GM19351 (cell line): ENCODE results near the gene SLC25A29.
A peak's percentile ranks its signal among the peaks of the same experiment; 100 is the strongest.
"Not testable (repeated sequence)": the region's sequence is repeated elsewhere in the genome, so short reads cannot be mapped to it uniquely, and the experiment has no call there.

Source experiments
- ATAC-seq: cut with Tn5 transposase; IDR thresholded peaks from one replicate; pipeline ENCODE4 v1.9.1; 2021; ENCODE audit warnings: mild to moderate bottlenecking, moderate library complexity; ENCODE audit not compliant: unreplicated experiment

Gene SLC25A29

GRCh38 chr14:100306101-100306997, at the start of gene SLC25A29:
TSS of gene SLC25A29 (minus strand) at chr14:100306444. CDS start at chr14:100306232, 212 bp downstream.
- ATAC-seq: peak; percentile 89

- no peak for ATAC-seq
Observed at GRCh38 chr14:100350986-100351385, 44.7 kb upstream of the SLC25A29 start.

GRCh38 chr14:100350276-100350926, 44.2 kb upstream of the SLC25A29 start:
- ATAC-seq: no peak

GRCh38 chr14:100348784-100349685, 42.8 kb upstream of the SLC25A29 start:
- no peak for ATAC-seq

GRCh38 chr14:100348253-100348729, 42.0 kb upstream of the SLC25A29 start:
- ATAC-seq: no peak

- ATAC-seq: no peak
Observed at GRCh38 chr14:100346306-100347091, 40.3 kb upstream of the SLC25A29 start.

GRCh38 chr14:100345711-100346110, 39.5 kb upstream of the SLC25A29 start:
- no peak for ATAC-seq

GRCh38 chr14:100344657-100345056, 38.4 kb upstream of the SLC25A29 start:
- not testable (repeated sequence) for ATAC-seq

- ATAC-seq: not testable (repeated sequence)
Observed at GRCh38 chr14:100342826-100343225, 36.6 kb upstream of the SLC25A29 start.

- ATAC-seq: no peak
Observed at GRCh38 chr14:100342195-100342594, 36.0 kb upstream of the SLC25A29 start.

- peak; percentile 53 for ATAC-seq
Observed at GRCh38 chr14:100341301-100342031, 35.2 kb upstream of the SLC25A29 start.

- no peak for ATAC-seq
Observed at GRCh38 chr14:100340423-100340813, 34.2 kb upstream of the SLC25A29 start.

- ATAC-seq: no peak
Observed at GRCh38 chr14:100339766-100340422, 33.6 kb upstream of the SLC25A29 start.

- peak; percentile 43 for ATAC-seq
Observed at GRCh38 chr14:100336618-100337530, 30.6 kb upstream of the SLC25A29 start.

- ATAC-seq: no peak
Observed at GRCh38 chr14:100334904-100335303, 28.7 kb upstream of the SLC25A29 start.

- ATAC-seq: no peak
Observed at GRCh38 chr14:100333827-100334226, 27.6 kb upstream of the SLC25A29 start.

GRCh38 chr14:100333311-100333710, 27.1 kb upstream of the SLC25A29 start:
- ATAC-seq: no peak

GRCh38 chr14:100332797-100333196, 26.6 kb upstream of the SLC25A29 start:
- ATAC-seq: peak; percentile 87
